ENCODE data around the gene RNF186.
A peak's percentile ranks its signal among the peaks of the same experiment; 100 is the strongest.

The RNF186 gene

GRCh38 chr1:19811206-19811851 is 3.8 kb downstream of the RNF186 start:
- Histone ChIP-seq H3K36me3 (ENCODE audit: control insufficient read depth, insufficient read depth, low read length) (no peaks in the 10 kb centered on the region), H3K27me3 (ENCODE audit: control insufficient read depth, insufficient read depth, low read length) (no peaks in the 10 kb centered on the region; the same call in 1 of the 2 replicates), H3K9me3 (ENCODE audit: control insufficient read depth, insufficient read depth, low read length) (no peaks in the 10 kb centered on the region; the same call in 1 of the 2 replicates), H3K4me3 (ENCODE audit: low read depth, low read length) (no peak overlapping the region), H3K9ac (ENCODE audit: low read depth, low read length) (no peak overlapping the region), H3K4me1 (ENCODE audit: control insufficient read depth, insufficient read depth, low read length) (peaks cover 16% of the 10 kb centered on the region), H3K27ac (ENCODE audit: low read depth, low read length) (no peak overlapping the region)

- H3K36me3 ChIP-seq (ENCODE audit: control insufficient read depth, insufficient read depth, low read length), result no peaks in the 10 kb centered on the region
These were observed 5.9 kb downstream of the RNF186 start for GRCh38 chr1:19809044-19809750.

GRCh38 chr1:19808351-19808750 is 6.7 kb downstream of the RNF186 start:
- Histone ChIP-seq H3K9me3 (ENCODE audit: control insufficient read depth, insufficient read depth, low read length) (no peaks in the 10 kb centered on the region; the same call in 1 of the 2 replicates), H3K36me3 (ENCODE audit: control insufficient read depth, insufficient read depth, low read length) (no peaks in the 10 kb centered on the region), H3K27ac (ENCODE audit: low read depth, low read length) (no peak overlapping the region), H3K27me3 (ENCODE audit: control insufficient read depth, insufficient read depth, low read length) (no peaks in the 10 kb centered on the region), H3K4me1 (ENCODE audit: control insufficient read depth, insufficient read depth, low read length) (no peaks in the 10 kb centered on the region), H3K4me3 (ENCODE audit: low read depth, low read length) (no peak overlapping the region), H3K9ac (ENCODE audit: low read depth, low read length) (no peak overlapping the region)

More at GRCh38 chr1:19809044-19809750, 5.9 kb downstream of the RNF186 start:
- no peaks in the 10 kb centered on the region; the same call in 1 of the 2 replicates for H3K9me3 ChIP-seq (ENCODE audit: control insufficient read depth, insufficient read depth, low read length)
- no peaks in the 10 kb centered on the region for H3K27me3 ChIP-seq (ENCODE audit: control insufficient read depth, insufficient read depth, low read length)
- H3K4me3 ChIP-seq (ENCODE audit: low read depth, low read length), result no peak overlapping the region
- H3K4me1 ChIP-seq (ENCODE audit: control insufficient read depth, insufficient read depth, low read length), result no peaks in the 10 kb centered on the region
- no peak overlapping the region for H3K9ac ChIP-seq (ENCODE audit: low read depth, low read length)
- no peak overlapping the region for H3K27ac ChIP-seq (ENCODE audit: low read depth, low read length)

DNA sequence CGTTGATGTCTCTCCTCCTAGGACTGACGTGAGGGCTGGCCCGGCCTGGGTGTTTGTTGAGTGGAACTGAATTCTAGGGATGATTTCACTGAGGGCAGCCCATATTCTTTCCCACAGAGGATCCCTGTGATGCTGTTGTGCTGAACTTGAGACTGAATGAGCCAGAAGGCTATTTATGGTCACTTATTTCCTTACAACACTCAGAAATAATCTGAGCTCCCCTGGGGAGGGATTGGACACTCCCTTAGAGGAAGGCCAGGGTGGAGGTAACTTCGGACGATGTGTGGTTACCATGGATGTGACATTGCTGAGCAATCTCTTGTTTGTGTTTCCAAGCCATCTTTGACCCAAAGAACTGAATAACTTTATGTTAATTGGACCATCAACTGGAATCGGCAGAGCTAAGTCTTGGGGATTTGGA is 10.2 kb downstream of the RNF186 start:
- no peak overlapping the region for H3K27ac ChIP-seq (ENCODE audit: low read depth, low read length)
- H3K27me3 ChIP-seq (ENCODE audit: control insufficient read depth, insufficient read depth, low read length), result peaks cover 20% of the 10 kb centered on the region
- no peaks in the 10 kb centered on the region; the same call in 1 of the 2 replicates for H3K9me3 ChIP-seq (ENCODE audit: control insufficient read depth, insufficient read depth, low read length)
- no peak overlapping the region for H3K4me3 ChIP-seq (ENCODE audit: low read depth, low read length)
- H3K36me3 ChIP-seq (ENCODE audit: control insufficient read depth, insufficient read depth, low read length), result no peaks in the 10 kb centered on the region
- H3K4me1 ChIP-seq (ENCODE audit: control insufficient read depth, insufficient read depth, low read length), result no peaks in the 10 kb centered on the region
- no peak overlapping the region for H3K9ac ChIP-seq (ENCODE audit: low read depth, low read length)

DNA sequence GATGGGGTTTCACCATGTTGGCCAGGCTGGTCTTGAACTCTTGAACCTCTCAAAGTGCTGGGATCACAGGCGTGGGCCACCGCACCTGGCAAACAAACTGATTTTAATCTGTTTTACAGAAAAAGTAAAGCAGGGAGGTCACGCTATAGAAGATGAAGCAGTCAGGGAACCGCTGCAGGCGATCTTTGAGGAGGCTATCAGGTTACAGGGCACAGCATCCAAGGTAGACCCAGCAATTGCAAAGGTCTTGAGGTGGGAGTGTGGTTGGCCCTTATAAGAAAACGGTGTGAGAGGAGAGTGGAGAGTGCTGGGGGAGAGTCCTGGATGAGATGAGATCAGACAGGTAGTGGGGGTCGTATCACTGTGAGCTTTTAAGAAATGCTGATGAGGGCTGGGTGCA is 12.8 kb downstream of the RNF186 start:
- Histone ChIP-seq H3K27me3 (ENCODE audit: control insufficient read depth, insufficient read depth, low read length) (peaks cover 38% of the 10 kb centered on the region), H3K27ac (ENCODE audit: low read depth, low read length) (no peak overlapping the region), H3K9me3 (ENCODE audit: control insufficient read depth, insufficient read depth, low read length) (no peaks in the 10 kb centered on the region), H3K9ac (ENCODE audit: low read depth, low read length) (no peak overlapping the region), H3K4me1 (ENCODE audit: control insufficient read depth, insufficient read depth, low read length) (peaks cover 4% of the 10 kb centered on the region; the same call in 1 of the 2 replicates), H3K4me3 (ENCODE audit: low read depth, low read length) (no peak overlapping the region), H3K36me3 (ENCODE audit: control insufficient read depth, insufficient read depth, low read length) (no peaks in the 10 kb centered on the region)

DNA sequence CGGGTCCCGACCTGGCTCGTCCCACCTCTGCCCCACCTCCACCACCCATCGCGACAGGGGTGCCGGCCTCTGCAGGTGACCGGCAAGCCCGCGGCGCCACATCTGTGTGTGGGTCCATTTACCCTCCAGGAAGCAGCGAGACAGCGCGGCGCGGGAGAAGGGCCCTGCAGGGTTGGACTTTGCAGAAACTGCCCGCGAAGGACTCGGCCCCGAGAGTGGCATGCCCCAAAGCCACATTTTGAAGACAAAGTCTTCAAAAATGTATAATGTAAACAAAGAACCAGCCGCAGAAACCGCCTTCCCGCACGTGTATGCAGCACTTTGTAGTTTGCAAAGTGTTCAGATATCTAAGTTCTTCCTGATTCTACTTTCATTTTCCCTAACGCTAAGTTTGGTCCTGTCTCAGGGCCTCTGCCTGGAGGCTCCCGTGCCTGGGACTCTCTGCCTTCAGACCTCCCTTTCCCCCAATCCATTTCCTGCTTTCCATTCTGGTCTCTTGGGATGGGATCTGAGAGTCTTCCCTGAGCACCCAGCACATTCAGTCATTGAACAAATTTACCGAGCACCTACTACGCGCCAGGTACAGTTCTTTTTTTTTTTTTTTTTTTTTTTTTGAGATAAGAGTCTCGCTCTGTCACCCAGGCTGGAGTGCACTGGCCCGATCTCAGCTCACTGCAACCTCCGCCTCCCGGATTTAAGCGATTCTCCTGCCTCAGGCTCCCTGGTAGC is 14.8 kb downstream of the RNF186 start:
- no peaks in the 10 kb centered on the region for H3K9me3 ChIP-seq (ENCODE audit: control insufficient read depth, insufficient read depth, low read length)
- peaks cover 38% of the 10 kb centered on the region for H3K27me3 ChIP-seq (ENCODE audit: control insufficient read depth, insufficient read depth, low read length)
- no peak overlapping the region for H3K9ac ChIP-seq (ENCODE audit: low read depth, low read length)
- peak overlapping the region; percentile 56 for H3K4me3 ChIP-seq (ENCODE audit: low read depth, low read length)
- peaks cover 4% of the 10 kb centered on the region; the same call in 1 of the 2 replicates for H3K4me1 ChIP-seq (ENCODE audit: control insufficient read depth, insufficient read depth, low read length)
- no peaks in the 10 kb centered on the region for H3K36me3 ChIP-seq (ENCODE audit: control insufficient read depth, insufficient read depth, low read length)
- H3K27ac ChIP-seq (ENCODE audit: low read depth, low read length), result no peak overlapping the region

- H3K4me1 ChIP-seq (ENCODE audit: control insufficient read depth, insufficient read depth, low read length), result peaks cover 4% of the 10 kb centered on the region; the same call in 1 of the 2 replicates
- H3K36me3 ChIP-seq (ENCODE audit: control insufficient read depth, insufficient read depth, low read length), result no peaks in the 10 kb centered on the region
- H3K27me3 ChIP-seq (ENCODE audit: control insufficient read depth, insufficient read depth, low read length), result peaks cover 38% of the 10 kb centered on the region
- no peaks in the 10 kb centered on the region for H3K9me3 ChIP-seq (ENCODE audit: control insufficient read depth, insufficient read depth, low read length)
- H3K27ac ChIP-seq (ENCODE audit: low read depth, low read length), result no peak within 1 kb of the TSS
- no peak within 1 kb of the TSS for H3K9ac ChIP-seq (ENCODE audit: low read depth, low read length)
- H3K4me3 ChIP-seq (ENCODE audit: low read depth, low read length), result peak within 1 kb of the TSS; percentile 56
These were observed 15.6 kb downstream of the RNF186 start, which contains the start of gene TMCO4 for GRCh38 chr1:19799230-19800075. Gene TMCO4, minus strand, starts transcription at chr1:19799916. Its CDS starts 19,158 bp downstream, at chr1:19780758.

GRCh38 chr1:19798486-19799229 is 16.4 kb downstream of the RNF186 start:
- Histone ChIP-seq H3K4me1 (ENCODE audit: control insufficient read depth, insufficient read depth, low read length) (peaks cover 4% of the 10 kb centered on the region; the same call in 1 of the 2 replicates), H3K9me3 (ENCODE audit: control insufficient read depth, insufficient read depth, low read length) (no peaks in the 10 kb centered on the region), H3K27ac (ENCODE audit: low read depth, low read length) (no peak overlapping the region), H3K4me3 (ENCODE audit: low read depth, low read length) (no peak overlapping the region), H3K9ac (ENCODE audit: low read depth, low read length) (no peak overlapping the region), H3K27me3 (ENCODE audit: control insufficient read depth, insufficient read depth, low read length) (peaks cover 38% of the 10 kb centered on the region), H3K36me3 (ENCODE audit: control insufficient read depth, insufficient read depth, low read length) (no peaks in the 10 kb centered on the region)

DNA sequence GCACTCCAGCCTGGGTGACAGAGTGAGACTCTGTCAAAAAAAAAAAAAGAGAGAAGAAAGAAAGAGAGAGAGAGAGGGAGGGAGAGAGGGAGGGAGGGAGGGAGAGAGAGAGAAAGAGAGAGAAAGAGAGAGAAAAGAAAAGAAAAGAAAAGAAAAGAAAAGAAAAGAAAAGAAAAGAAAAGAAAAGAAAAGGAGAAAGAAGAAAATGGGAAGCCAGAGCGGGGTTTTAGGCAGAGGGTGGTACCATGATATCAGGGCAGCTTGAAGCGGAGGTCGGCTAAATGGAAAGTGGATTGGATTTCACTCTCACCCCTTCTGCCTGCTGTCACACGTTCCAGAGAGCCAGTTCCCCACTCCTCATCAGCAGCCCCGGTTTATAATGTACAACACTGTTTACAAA is 17.3 kb downstream of the RNF186 start:
- peaks cover 4% of the 10 kb centered on the region; the same call in 1 of the 2 replicates for H3K4me1 ChIP-seq (ENCODE audit: control insufficient read depth, insufficient read depth, low read length)
- H3K36me3 ChIP-seq (ENCODE audit: control insufficient read depth, insufficient read depth, low read length), result no peaks in the 10 kb centered on the region
- no peak overlapping the region for H3K4me3 ChIP-seq (ENCODE audit: low read depth, low read length)
- H3K9ac ChIP-seq (ENCODE audit: low read depth, low read length), result no peak overlapping the region
- H3K27me3 ChIP-seq (ENCODE audit: control insufficient read depth, insufficient read depth, low read length), result peaks cover 38% of the 10 kb centered on the region
- H3K27ac ChIP-seq (ENCODE audit: low read depth, low read length), result no peak overlapping the region
- no peaks in the 10 kb centered on the region for H3K9me3 ChIP-seq (ENCODE audit: control insufficient read depth, insufficient read depth, low read length)

DNA sequence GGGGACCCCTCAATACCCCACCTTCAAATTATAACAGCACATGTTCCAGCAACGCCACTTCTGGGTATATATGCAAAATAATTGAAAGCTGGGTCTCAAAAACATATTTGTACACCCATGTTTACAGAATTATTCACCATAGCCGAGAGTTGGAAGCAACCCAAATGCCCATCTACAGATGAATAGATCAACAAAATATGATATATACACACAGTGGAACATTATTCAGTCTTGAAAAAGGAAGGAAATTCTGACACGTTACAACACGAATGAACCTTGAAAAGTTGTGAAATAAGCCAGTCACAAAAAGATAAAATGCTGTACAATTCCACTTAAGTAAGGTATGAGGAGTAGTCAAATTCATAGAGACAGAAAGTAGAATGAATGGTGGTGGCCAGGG is 20.5 kb downstream of the RNF186 start:
- Histone ChIP-seq H3K4me3 (ENCODE audit: low read depth, low read length) (no peak overlapping the region), H3K9me3 (ENCODE audit: control insufficient read depth, insufficient read depth, low read length) (no peaks in the 10 kb centered on the region), H3K36me3 (ENCODE audit: control insufficient read depth, insufficient read depth, low read length) (no peaks in the 10 kb centered on the region), H3K27me3 (ENCODE audit: control insufficient read depth, insufficient read depth, low read length) (peaks cover 17% of the 10 kb centered on the region), H3K27ac (ENCODE audit: low read depth, low read length) (no peak overlapping the region), H3K9ac (ENCODE audit: low read depth, low read length) (no peak overlapping the region), H3K4me1 (ENCODE audit: control insufficient read depth, insufficient read depth, low read length) (peaks cover 4% of the 10 kb centered on the region; the same call in 1 of the 2 replicates)
